Left ventricle myocardium superior (tissue), 1 donor: ENCODE results near the gene NR2F1-AS1. TPM values are rescaled to one million over a fixed set of nuclear protein-coding genes. Genes with fewer than 3 reads are reported as not detected.

ENCODE experiments used
- ATAC-seq: fragments of 200-7000 bp; cut with Tn5 transposase; one replicate; pipeline ENCODE4 v1.9.1; 2020; ENCODE audit warnings: mild to moderate bottlenecking, moderate library complexity
- DNase-seq: peaks from one replicate; pipeline ENCODE4 v3.0.0-alpha.2; 2020
- intact Hi-C: fragments of 100-400 bp; cut with micrococcal nuclease; formaldehyde crosslinking; loops from one replicate; pipeline ENCODE4 v1.11.0; 2022
- long read RNA-seq: library from polyadenylated mRNA; unstranded; transcript quantifications from one replicate; pipeline ENCODE4 v2.0.0, GENCODE V29; 2021
- total RNA-seq: library from RNA; stranded (reverse); fragmentation: NEBNext Ultra II Directional; extraction: Animal tissue kit (Norgen Biotek cat#: 25700); gene quantifications from one replicate; pipeline ENCODE4 v1.2.1, GENCODE V29; 2021
- donor health status: DM: no; HTN: yes; CAD: no; lungs with severe emphysema.

Gene NR2F1-AS1
- total RNA-seq = 0.57 TPM
- long read RNA-seq = 0 reads

- DNase-seq (no peak), ATAC-seq (peak; percentile 46)
- intact Hi-C loops = no loop called here
Measured at GRCh38 chr5:93580927-93581445, at the start of gene NR2F1-AS1. TSS of gene NR2F1-AS1 (minus strand) at chr5:93581219.

GRCh38 chr5:93626801-93627200, 45.8 kb upstream of the NR2F1-AS1 start:
- ATAC-seq = no peak
- intact Hi-C loops = no loop called here
- no peak for DNase-seq

DNA sequence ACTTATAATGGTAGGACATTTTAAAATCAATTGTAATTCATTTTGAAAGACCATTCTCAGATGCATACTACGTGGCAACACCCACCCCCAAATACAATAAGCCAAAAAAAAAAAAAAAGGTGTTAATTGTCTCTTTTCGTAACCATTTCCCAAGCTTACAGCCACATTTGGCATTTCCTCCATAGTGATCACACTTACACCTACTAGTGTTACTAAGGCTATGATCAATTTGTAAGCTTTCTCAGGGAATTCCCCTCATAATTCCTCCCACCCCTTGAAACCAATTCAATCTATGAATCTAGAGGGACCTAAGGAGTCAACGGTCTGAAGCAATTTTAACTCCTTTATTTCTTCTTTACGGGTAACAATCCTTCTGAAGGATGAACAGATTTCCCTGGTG, 42.1 kb upstream of the NR2F1-AS1 start:
- ATAC-seq (no peak), DNase-seq (no peak)
- intact Hi-C loops = no loop called here

DNA sequence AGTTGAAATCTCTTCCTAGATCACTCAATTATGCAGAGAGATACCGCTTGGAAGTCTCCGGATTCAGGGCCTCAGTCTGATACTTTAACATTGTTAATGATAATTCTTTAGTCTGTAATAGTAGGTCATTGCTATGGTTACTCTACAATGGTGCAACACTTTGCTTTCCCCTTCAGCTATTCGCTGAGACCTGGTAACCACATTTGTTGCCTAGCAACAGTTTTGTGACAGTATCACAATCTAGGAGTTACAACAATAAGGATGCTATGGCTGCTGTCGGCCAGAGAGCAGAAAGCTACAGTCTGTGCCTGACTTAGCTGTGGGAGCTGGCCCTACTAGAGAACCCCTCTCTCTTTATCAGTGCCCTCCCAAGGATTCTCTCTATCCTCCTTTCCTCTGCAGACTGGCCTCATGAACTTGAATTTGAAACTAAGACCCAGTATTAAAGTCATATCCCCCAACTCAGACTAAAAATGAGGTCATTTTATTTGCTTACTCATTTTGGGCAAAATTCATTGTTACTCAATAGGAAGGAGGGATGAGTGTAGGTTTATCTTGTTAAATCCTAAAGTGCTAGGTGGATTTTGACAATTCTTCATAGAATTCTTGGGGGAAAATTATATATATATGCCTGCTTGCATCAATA, 41.3 kb upstream of the NR2F1-AS1 start:
- DNase-seq (no peak), ATAC-seq (no peak)
- intact Hi-C loops = no loop called here

DNA sequence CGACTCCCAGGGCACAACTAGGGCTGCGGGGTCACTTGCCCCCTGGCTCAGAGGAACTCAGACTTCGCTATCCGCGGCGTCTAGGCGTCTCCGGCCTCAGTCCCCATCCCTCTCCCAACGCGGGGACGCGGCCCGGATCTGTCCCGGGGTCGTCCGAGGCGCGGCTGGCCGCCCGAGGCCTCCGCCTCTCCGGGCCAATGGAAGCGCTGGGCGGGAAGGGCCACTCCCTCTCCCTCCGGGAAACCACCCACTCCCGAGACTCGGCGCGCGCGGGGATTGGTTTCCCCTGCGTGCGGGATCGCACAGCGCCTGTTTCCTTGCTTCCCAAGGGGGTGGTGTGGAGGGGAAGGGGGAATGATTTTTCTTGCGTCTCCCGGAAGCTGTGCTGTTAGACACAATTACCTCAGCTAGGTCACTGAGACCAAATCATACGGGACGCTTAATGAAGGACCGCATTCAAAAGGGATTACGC, 40.3 kb upstream of the NR2F1-AS1 start:
- intact Hi-C loops = no loop called here
- ATAC-seq (peak; percentile 96), DNase-seq (peak; percentile 89)

- DNase-seq (peak; percentile 81), ATAC-seq (peak; percentile 94)
- intact Hi-C loops = no loop called here
Measured at GRCh38 chr5:93620487-93621326, 39.7 kb upstream of the NR2F1-AS1 start.

- no peak for ATAC-seq
- no peak for DNase-seq
- intact Hi-C loops = no loop called here
Measured at GRCh38 chr5:93616538-93617174, 35.6 kb upstream of the NR2F1-AS1 start.

GRCh38 chr5:93612855-93613243, 31.8 kb upstream of the NR2F1-AS1 start:
- ATAC-seq (no peak), DNase-seq (no peak)
- intact Hi-C loops = no loop called here

GRCh38 chr5:93611976-93612854, 31.2 kb upstream of the NR2F1-AS1 start:
- ATAC-seq (no peak), DNase-seq (no peak)

GRCh38 chr5:93611273-93611975, 30.4 kb upstream of the NR2F1-AS1 start:
- ATAC-seq = no peak
- intact Hi-C loops = no loop called here

More at GRCh38 chr5:93611976-93612854, 31.2 kb upstream of the NR2F1-AS1 start:
- intact Hi-C loops = no loop called here

GRCh38 chr5:93610581-93611272, 29.7 kb upstream of the NR2F1-AS1 start:
- intact Hi-C loops = no loop called here
- DNase-seq = no peak
- ATAC-seq = no peak

More at GRCh38 chr5:93611273-93611975, 30.4 kb upstream of the NR2F1-AS1 start:
- no peak for DNase-seq

- DNase-seq (no peak), ATAC-seq (no peak)
- intact Hi-C loops = loop anchor here (5.0 kb wide), 1 partner anchor 193 kb away; no protein-coding TSS in a partner anchor
Measured at GRCh38 chr5:93609762-93610161, 28.7 kb upstream of the NR2F1-AS1 start.

- ATAC-seq (no peak), DNase-seq (no peak)
- intact Hi-C loops = loop anchor here (5.0 kb wide), 1 partner anchor 193 kb away; no protein-coding TSS in a partner anchor
Measured at GRCh38 chr5:93608855-93609254, 27.8 kb upstream of the NR2F1-AS1 start.

DNA sequence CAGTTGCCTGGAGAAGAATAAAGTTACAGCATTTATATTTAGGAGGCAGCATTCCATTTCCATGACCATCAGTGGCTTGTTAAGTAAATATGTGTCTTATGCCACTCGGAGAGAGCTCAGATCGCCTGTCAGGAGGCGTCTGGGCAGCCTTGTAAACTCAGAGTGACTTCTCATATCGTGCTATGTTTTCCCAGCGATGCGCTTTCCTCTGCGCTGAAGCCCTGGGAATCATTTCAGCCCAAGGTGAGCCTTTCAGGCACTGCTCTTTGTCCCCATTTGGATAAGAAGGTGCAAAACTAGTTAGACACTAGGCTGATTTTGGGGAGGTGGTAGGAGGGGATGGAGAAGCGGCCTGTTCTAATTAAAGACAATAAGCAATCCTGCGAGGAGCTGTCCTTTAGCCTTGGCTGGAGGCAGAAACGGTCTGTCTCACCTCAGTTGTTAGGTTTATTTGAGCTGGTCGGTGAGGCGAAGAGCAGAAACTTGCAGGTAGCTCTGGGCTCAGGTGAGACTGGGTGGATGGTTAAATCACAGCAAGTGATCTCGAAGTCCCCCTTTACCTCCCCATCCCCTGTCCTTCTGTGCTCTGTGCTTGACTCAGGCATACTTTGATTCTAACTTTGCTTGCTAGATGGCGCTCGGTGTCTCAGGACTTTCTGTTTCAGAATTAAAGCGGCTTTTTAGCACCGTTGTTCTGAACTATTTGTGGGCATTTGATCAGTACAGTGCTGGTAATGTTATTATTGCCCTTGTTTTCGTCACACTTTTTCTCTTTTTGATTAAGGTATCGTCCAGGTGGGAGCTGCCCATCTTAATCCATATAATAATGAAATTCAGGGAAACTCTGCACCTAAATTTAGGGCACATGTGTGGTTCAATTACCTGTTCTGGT, 26.6 kb upstream of the NR2F1-AS1 start:
- no peak for DNase-seq
- ATAC-seq = peak; percentile 57
- intact Hi-C loops = loop anchor here (5.0 kb wide), 1 partner anchor 195 kb away; no protein-coding TSS in a partner anchor

DNA sequence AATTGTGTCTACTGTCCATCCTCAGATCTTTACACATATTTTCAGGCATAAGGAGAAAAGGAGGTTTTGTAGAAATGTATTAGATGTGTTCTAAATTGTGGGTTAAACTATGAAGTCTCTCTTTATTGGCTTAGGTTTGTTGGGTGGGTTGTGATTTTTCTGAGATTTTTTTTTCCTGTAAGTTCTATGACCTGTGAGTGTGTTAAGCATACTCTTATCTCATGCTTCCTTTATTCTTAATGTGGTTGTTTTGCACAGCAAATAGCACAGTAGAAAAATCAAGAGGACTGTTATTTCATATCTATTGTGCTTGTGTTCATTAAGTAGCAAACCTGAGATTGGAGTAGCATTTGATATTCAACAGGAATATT, 25.3 kb upstream of the NR2F1-AS1 start:
- intact Hi-C loops = loop anchor here (5.0 kb wide), 1 partner anchor 196 kb away; no protein-coding TSS in a partner anchor
- DNase-seq (no peak), ATAC-seq (no peak)
